ENCODE measurements around the gene BEND6. TPM values are rescaled to one million over a fixed set of nuclear protein-coding genes. Genes with fewer than 3 reads are reported as not detected.

The BEND6 gene
- total RNA-seq, 1 experiment from 2014 or later = 2.1 TPM

DNA sequence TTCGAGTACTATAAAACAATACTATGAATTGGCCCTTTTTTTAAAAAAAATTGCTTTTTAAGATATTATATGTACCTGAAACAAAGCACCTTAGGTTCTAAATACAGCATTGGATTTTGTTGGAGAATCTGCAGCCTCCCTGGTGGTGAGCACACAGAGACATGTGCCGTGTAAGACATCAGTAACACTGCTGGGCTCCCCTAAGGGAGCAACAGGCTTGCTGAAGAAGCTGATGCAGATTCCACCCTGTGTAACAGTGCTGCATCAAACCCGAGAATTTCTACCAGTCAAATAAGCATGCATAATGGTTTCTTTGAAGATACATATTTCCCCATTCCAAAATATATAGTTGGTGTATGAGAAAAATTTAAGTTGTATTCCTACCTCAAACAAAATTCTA, 108.9 kb downstream of the BEND6 start:
- POLR2A ChIA-PET = no interaction called here
- no peaks in the 10 kb centered on the region for H3K27me3 Mint-ChIP-seq (ENCODE audit: insufficient read depth, unreplicated experiment)
- no peaks in the 10 kb centered on the region for H3K4me1 Mint-ChIP-seq (ENCODE audit: insufficient read depth, unreplicated experiment)
- peaks cover 57% of the 10 kb centered on the region for H3K36me3 Mint-ChIP-seq (ENCODE audit: insufficient read depth, unreplicated experiment)
- TF ChIP-seq, protein P1, sequence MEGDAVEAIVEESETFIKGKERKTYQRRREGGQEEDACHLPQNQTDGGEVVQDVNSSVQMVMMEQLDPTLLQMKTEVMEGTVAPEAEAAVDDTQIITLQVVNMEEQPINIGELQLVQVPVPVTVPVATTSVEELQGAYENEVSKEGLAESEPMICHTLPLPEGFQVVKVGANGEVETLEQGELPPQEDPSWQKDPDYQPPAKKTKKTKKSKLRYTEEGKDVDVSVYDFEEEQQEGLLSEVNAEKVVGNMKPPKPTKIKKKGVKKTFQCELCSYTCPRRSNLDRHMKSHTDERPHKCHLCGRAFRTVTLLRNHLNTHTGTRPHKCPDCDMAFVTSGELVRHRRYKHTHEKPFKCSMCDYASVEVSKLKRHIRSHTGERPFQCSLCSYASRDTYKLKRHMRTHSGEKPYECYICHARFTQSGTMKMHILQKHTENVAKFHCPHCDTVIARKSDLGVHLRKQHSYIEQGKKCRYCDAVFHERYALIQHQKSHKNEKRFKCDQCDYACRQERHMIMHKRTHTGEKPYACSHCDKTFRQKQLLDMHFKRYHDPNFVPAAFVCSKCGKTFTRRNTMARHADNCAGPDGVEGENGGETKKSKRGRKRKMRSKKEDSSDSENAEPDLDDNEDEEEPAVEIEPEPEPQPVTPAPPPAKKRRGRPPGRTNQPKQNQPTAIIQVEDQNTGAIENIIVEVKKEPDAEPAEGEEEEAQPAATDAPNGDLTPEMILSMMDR (IDR thresholded peaks at IDR 0.05; ENCODE audit: unreplicated experiment) = no peak
- H3K9me3 Mint-ChIP-seq (ENCODE audit: unreplicated experiment) = no peaks in the 10 kb centered on the region
- intact Hi-C loops (cut with micrococcal nuclease) = no loop called here
- no peak overlapping the region for H3K27ac Mint-ChIP-seq (ENCODE audit: low read depth, unreplicated experiment)
- CTCF ChIA-PET = no interaction called here
- H3K4me3 Mint-ChIP-seq (ENCODE audit: unreplicated experiment) = no peak overlapping the region
- no peak for DNase-seq (ENCODE audit: unreplicated experiment)
- no TSS peak for BruUV-seq (replicated peaks)

DNA sequence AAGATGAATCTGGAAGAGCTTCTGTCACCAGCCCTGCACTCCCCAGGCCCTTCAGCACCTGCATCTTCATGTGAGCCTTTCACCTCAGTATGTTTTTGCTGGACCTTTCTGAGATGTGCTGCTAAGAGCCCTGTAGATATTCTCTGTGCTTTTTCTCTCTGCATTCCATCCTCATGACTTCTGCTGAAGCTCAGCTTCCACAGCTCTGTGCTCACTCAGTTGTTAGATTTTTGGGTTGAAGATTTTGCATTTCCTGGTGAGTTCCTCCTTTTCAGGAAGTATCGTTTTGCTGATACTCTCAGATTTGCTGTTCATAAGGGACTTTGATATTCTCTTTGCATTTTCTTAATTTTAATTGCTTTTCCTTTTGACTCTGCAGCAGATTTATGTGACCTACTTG, 109.9 kb downstream of the BEND6 start:
- no peaks in the 10 kb centered on the region for H3K9me3 Mint-ChIP-seq (ENCODE audit: unreplicated experiment)
- BruUV-seq (replicated peaks) = no TSS peak
- POLR2A ChIA-PET = no interaction called here

DNA sequence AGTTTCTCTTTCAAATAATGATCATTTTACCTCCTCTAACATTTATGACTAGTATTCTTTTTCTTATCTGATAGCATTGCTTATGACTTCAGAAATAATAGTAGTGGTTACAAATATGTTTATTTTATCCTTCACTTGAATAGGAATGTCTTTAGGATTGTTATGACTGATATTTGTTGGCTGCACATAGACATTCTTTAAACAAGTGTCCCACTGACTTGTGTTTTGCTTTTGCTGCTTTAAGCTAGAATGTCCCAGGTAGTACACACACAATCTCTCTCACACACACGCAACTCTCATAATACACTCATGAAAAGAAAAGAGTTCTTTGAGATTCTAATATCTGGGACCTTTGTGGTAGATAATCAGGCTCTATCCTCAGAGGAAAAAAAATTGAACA, 113.2 kb downstream of the BEND6 start:
- CTCF ChIA-PET = interaction anchor here (0.6 kb wide), 1 partner anchor 175 kb away, joined by 3 read pairs; no protein-coding TSS in a partner anchor
- no peak for DNase-seq (ENCODE audit: unreplicated experiment)
- no peaks in the 10 kb centered on the region for H3K27me3 Mint-ChIP-seq (ENCODE audit: insufficient read depth, unreplicated experiment)
- H3K4me1 Mint-ChIP-seq (ENCODE audit: insufficient read depth, unreplicated experiment) = no peaks in the 10 kb centered on the region
- no TSS peak for BruUV-seq (replicated peaks)
- TF ChIP-seq, protein P1 (IDR thresholded peaks at IDR 0.05; ENCODE audit: unreplicated experiment) = no peak
- intact Hi-C loops (cut with micrococcal nuclease) = no loop called here
- H3K9me3 Mint-ChIP-seq (ENCODE audit: unreplicated experiment) = no peaks in the 10 kb centered on the region
- POLR2A ChIA-PET = interaction anchor here (0.7 to 0.9 kb wide), 3 partner anchors 22 to 713 kb away, joined by 3 to 4 read pairs (median 3); no protein-coding TSS in a partner anchor
- no peak overlapping the region for H3K4me3 Mint-ChIP-seq (ENCODE audit: unreplicated experiment)
- H3K36me3 Mint-ChIP-seq (ENCODE audit: insufficient read depth, unreplicated experiment) = peaks cover 35% of the 10 kb centered on the region
- H3K27ac Mint-ChIP-seq (ENCODE audit: low read depth, unreplicated experiment) = peak overlapping the region; percentile 7

More for the DNA sequence above, 109.9 kb downstream of the BEND6 start:
- Mint-ChIP-seq H3K4me1 (ENCODE audit: insufficient read depth, unreplicated experiment) (no peaks in the 10 kb centered on the region), H3K36me3 (ENCODE audit: insufficient read depth, unreplicated experiment) (peaks cover 59% of the 10 kb centered on the region), H3K4me3 (ENCODE audit: unreplicated experiment) (no peak overlapping the region), H3K27me3 (ENCODE audit: insufficient read depth, unreplicated experiment) (no peaks in the 10 kb centered on the region), H3K27ac (ENCODE audit: low read depth, unreplicated experiment) (no peak overlapping the region)
- CTCF ChIA-PET = no interaction called here
- intact Hi-C loops (cut with micrococcal nuclease) = no loop called here
- TF ChIP-seq, protein P1 (IDR thresholded peaks at IDR 0.05; ENCODE audit: unreplicated experiment) = no peak
- no peak for DNase-seq (ENCODE audit: unreplicated experiment)

DNA sequence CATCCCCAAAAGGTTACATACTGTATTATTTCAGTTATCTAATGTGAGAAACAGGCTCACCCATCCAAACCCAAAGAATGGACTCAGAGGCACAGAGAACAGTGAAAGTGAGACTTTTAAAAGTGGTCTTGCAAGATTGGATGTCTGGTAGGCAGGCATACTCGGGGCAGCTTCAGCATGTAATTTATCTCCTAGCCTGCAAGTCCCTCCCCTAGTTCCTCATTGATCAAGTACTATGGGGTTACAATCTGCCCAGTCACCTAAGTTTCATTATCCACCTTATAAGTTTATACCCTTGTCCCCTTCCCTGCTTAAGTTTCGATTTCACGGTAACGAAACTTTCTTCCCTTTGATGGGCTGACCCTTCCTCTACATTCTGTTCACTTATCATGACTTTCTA, 114.3 kb downstream of the BEND6 start:
- POLR2A ChIA-PET = no interaction called here
- Mint-ChIP-seq H3K9me3 (ENCODE audit: unreplicated experiment) (no peaks in the 10 kb centered on the region), H3K4me1 (ENCODE audit: insufficient read depth, unreplicated experiment) (no peaks in the 10 kb centered on the region), H3K4me3 (ENCODE audit: unreplicated experiment) (no peak overlapping the region), H3K27ac (ENCODE audit: low read depth, unreplicated experiment) (no peak overlapping the region), H3K36me3 (ENCODE audit: insufficient read depth, unreplicated experiment) (peaks cover 26% of the 10 kb centered on the region), H3K27me3 (ENCODE audit: insufficient read depth, unreplicated experiment) (no peaks in the 10 kb centered on the region)
- DNase-seq (ENCODE audit: unreplicated experiment) = no peak
- TF ChIP-seq, protein P1 (IDR thresholded peaks at IDR 0.05; ENCODE audit: unreplicated experiment) = no peak
- intact Hi-C loops (cut with micrococcal nuclease) = no loop called here
- no TSS peak for BruUV-seq (replicated peaks)
- CTCF ChIA-PET = no interaction called here
